IMR-90 (cell line): ENCODE data around the gene PCSK5. TPM values are rescaled to one million over a fixed set of nuclear protein-coding genes. Genes with fewer than 3 reads are reported as not detected.

Experiments used
- ATAC-seq: fragments of 200-7000 bp; cut with Tn5 transposase; 2 replicates; pipeline ENCODE4 v1.9.1; 2020; ENCODE audit warnings: low read depth, mild to moderate bottlenecking, moderate library complexity
- BruUV-seq: library from RNA; stranded (reverse); fragments of 400-500 nt; replicated peaks from 2 replicates; lab custom pipeline; 2021; lab: Mats Ljungman, UMichigan
- CTCF ChIA-PET: fragments of 300-600 bp; formaldehyde crosslinking; extraction: SDS; loops from one replicate; lab custom pipeline; 2021; ENCODE audit warnings: antibody characterized with exemption; lab: Yijun Ruan, JAX
- POLR2A ChIA-PET: fragments of 300-600 bp; sonication (Branson Sonifier 250); formaldehyde crosslinking; loops from one replicate; lab custom pipeline; 2022; ENCODE audit warnings: antibody characterized with exemption; ENCODE audit not compliant: unreplicated experiment; lab: Charles Lee
- DNase-seq: peaks from one replicate; pipeline ENCODE4 v3.0.0; 2013
- H2AFZ ChIP-seq: replicated peaks from 2 replicates; pipeline ENCODE3; 2013; ENCODE audit warnings: low read length, mild to moderate bottlenecking; ENCODE audit not compliant: poor library complexity
- H2AK5ac ChIP-seq: 2 replicates; pipeline ENCODE4 v1.6.1; 2013; ENCODE audit warnings: low read depth, low read length, inconsistent platforms
- H2AK9ac ChIP-seq: replicated peaks from 2 replicates; pipeline ENCODE3; 2013; ENCODE audit warnings: mild to moderate bottlenecking, low read depth, low read length, moderate library complexity; ENCODE audit not compliant: poor library complexity
- H2BK120ac ChIP-seq: 2 replicates; pipeline ENCODE4 v1.6.1; 2013; ENCODE audit warnings: low read depth, low read length, inconsistent platforms
- H2BK15ac ChIP-seq: 3 replicates; pipeline ENCODE4 v1.6.1; 2013; ENCODE audit warnings: low read depth, low read length, inconsistent platforms
- H2BK20ac ChIP-seq: 2 replicates; pipeline ENCODE4 v1.6.1; 2013; ENCODE audit warnings: low read depth, mild to moderate bottlenecking, inconsistent platforms, low read length, moderate library complexity
- H2BK5ac ChIP-seq: 2 replicates; pipeline ENCODE4 v1.6.1; 2013; ENCODE audit warnings: mild to moderate bottlenecking, low read depth, low read length, inconsistent platforms; ENCODE audit not compliant: poor library complexity, severe bottlenecking
- H3K14ac ChIP-seq: replicated peaks from 2 replicates; pipeline ENCODE4 v1.6.1; 2013; ENCODE audit warnings: low read depth, low read length, inconsistent platforms
- H3K18ac ChIP-seq: 2 replicates; pipeline ENCODE4 v1.6.1; 2013; ENCODE audit warnings: low read depth, low read length, control low read depth
- H3K23ac ChIP-seq: 2 replicates; pipeline ENCODE4 v1.6.1; 2013; ENCODE audit warnings: low read depth, low read length, inconsistent platforms
- H3K27ac ChIP-seq: 2 replicates; pipeline ENCODE4 v1.5.1; 2013; ENCODE audit warnings: mild to moderate bottlenecking, control low read depth, low read length; ENCODE audit not compliant: insufficient read depth
- H3K27me3 ChIP-seq: 2 replicates; pipeline ENCODE4 v1.6.1; 2013; ENCODE audit warnings: low read length; ENCODE audit not compliant: control insufficient read depth, insufficient read depth
- H3K36me3 ChIP-seq: 2 replicates; pipeline ENCODE4 v1.6.1; 2013; ENCODE audit warnings: low read length, mixed read lengths; ENCODE audit not compliant: control insufficient read depth, insufficient read depth
- H3K4ac ChIP-seq: 2 replicates; pipeline ENCODE4 v1.6.1; 2013; ENCODE audit warnings: low read depth, low read length, inconsistent platforms
- H3K4me1 ChIP-seq: 2 replicates; pipeline ENCODE4 v1.6.1; 2013; ENCODE audit warnings: low read length, mixed read lengths; ENCODE audit not compliant: control insufficient read depth, insufficient read depth
- H3K4me2 ChIP-seq: 2 replicates; pipeline ENCODE4 v1.6.1; 2013; ENCODE audit warnings: low read depth, mild to moderate bottlenecking, control low read depth, low read length, moderate library complexity
- H3K4me3 ChIP-seq: 2 replicates; pipeline ENCODE4 v1.5.1; 2013; ENCODE audit warnings: low read depth, mild to moderate bottlenecking, control low read depth, low read length, moderate library complexity; ENCODE audit not compliant: insufficient read depth
- H3K56ac ChIP-seq: 2 replicates; pipeline ENCODE4 v1.6.1; 2013; ENCODE audit warnings: low read length, inconsistent platforms; ENCODE audit not compliant: insufficient read depth; ENCODE audit errors: extremely low read depth
- H3K79me1 ChIP-seq, 2 experiments: 2 replicates each; pipeline ENCODE4 v1.6.1; 2013; ENCODE audit warnings: low read length in 2 of 2, inconsistent platforms in 1 of 2, low read depth in 1 of 2
- H3K9ac ChIP-seq: 2 replicates; pipeline ENCODE4 v1.6.1; 2013; ENCODE audit warnings: low read depth, low read length, control low read depth
- H3K9me1 ChIP-seq: 2 replicates; pipeline ENCODE4 v1.6.1; 2013; ENCODE audit warnings: low read length, inconsistent platforms; ENCODE audit not compliant: insufficient read depth
- H3K9me3 ChIP-seq: 2 replicates; pipeline ENCODE4 v1.6.1; 2013; ENCODE audit warnings: low read length; ENCODE audit not compliant: control insufficient read depth, insufficient read depth
- H4K20me1 ChIP-seq: 2 replicates; pipeline ENCODE4 v1.6.1; 2013; ENCODE audit warnings: low read length, inconsistent platforms; ENCODE audit not compliant: insufficient read depth
- H4K5ac ChIP-seq: 2 replicates; pipeline ENCODE4 v1.6.1; 2013; ENCODE audit warnings: mild to moderate bottlenecking, low read depth, low read length, control low read depth
- H4K8ac ChIP-seq, 2 experiments: 2 replicates each; pipeline ENCODE4 v1.6.1; 2013; ENCODE audit warnings: low read depth in 2 of 2, low read length in 2 of 2, control low read depth in 1 of 2, inconsistent platforms in 1 of 2
- H4K91ac ChIP-seq: 2 replicates; pipeline ENCODE4 v1.6.1; 2013; ENCODE audit warnings: low read depth, low read length, inconsistent platforms; ENCODE audit not compliant: insufficient read depth
- CEBPB ChIP-seq: IDR thresholded peaks from 2 replicates; pipeline ENCODE4 v1.6.1; 2012; ENCODE audit warnings: low read depth, low read length, improper control_type of control experiment
- MXI1 ChIP-seq: IDR thresholded peaks from 2 replicates; pipeline ENCODE4 v1.6.1; 2012; ENCODE audit warnings: low read depth, mild to moderate bottlenecking, low read length, moderate library complexity, borderline replicate concordance
- NFE2L2 ChIP-seq: fragments of 150-350 bp; IDR thresholded peaks from 2 replicates; pipeline ENCODE4 v1.6.1; 2016; ENCODE audit warnings: low read depth, mild to moderate bottlenecking, low read length
- POLR2A ChIP-seq: IDR thresholded peaks from 2 replicates; pipeline ENCODE4 v1.6.1; 2012; ENCODE audit warnings: mild to moderate bottlenecking, low read depth, low read length
- RAD21 ChIP-seq: IDR thresholded peaks from 2 replicates; pipeline ENCODE4 v1.6.1; 2012; ENCODE audit warnings: low read length, improper control_type of control experiment
- RCOR1 ChIP-seq: IDR thresholded peaks from 2 replicates; pipeline ENCODE4 v1.6.1; 2012; ENCODE audit warnings: mild to moderate bottlenecking, low read length, improper control_type of control experiment; ENCODE audit not compliant: insufficient replicate concordance
- RFX5 ChIP-seq: IDR thresholded peaks from 2 replicates; pipeline ENCODE4 v1.8.0; 2012; ENCODE audit warnings: low read depth, mild to moderate bottlenecking, low read length, moderate library complexity
- SMC3 ChIP-seq: fragments of 150-350 bp; IDR thresholded peaks from 2 replicates; pipeline ENCODE4 v1.6.1; 2016; ENCODE audit warnings: low read depth, mild to moderate bottlenecking, antibody characterized with exemption, low read length, moderate library complexity
- WGBS, 2 experiments: methylation state at CpG; one replicate each; pipeline versions ENCODE4 v1.1.5 to v1.1.7; 2013; ENCODE audit warnings: missing lambda C conversion rate in 2 of 2; ENCODE audit not compliant: insufficient read length in 1 of 2; ENCODE audit errors: extremely low coverage in 2 of 2; 5-methylcytosine and 5-hydroxymethylcytosine counted together
- dilution Hi-C: fragments of 300-500 bp; cut with HindIII; formaldehyde crosslinking; loops from one replicate; pipeline ENCODE4 v1.14.3; 2018; ENCODE audit warnings: low sequenced_read_pairs; ENCODE audit not compliant: unreplicated experiment
- in situ Hi-C: fragments of 300-500 bp; cut with MboI; formaldehyde crosslinking; loops from 3 replicates; pipeline ENCODE4 v1.14.3; 2019; ENCODE audit warnings: low sequenced_read_pairs, inconsistent platforms, mixed read lengths
- intact Hi-C: fragments of 100-400 bp; cut with micrococcal nuclease; formaldehyde crosslinking; loops from 2 replicates; pipeline ENCODE4 v1.10.0; 2022
- polyA plus RNA-seq, 3 experiments: library from polyadenylated mRNA; depleted of rRNA; stranded (reverse); fragments of >200 nt; gene quantifications; 2 replicates each; pipeline ENCODE4 v1.2.3, GENCODE V29; 2012; ENCODE audit warnings: low replicate concordance in 1 of 3
- total RNA-seq: library from RNA; depleted of rRNA; stranded (reverse); fragments of >200 nt; gene quantifications from 2 replicates; pipeline ENCODE4 v1.2.3, GENCODE V29; 2012
- TF ChIP-seq, protein P1 (sequence below): fragments of 150-350 bp; IDR thresholded peaks from 2 replicates; pipeline ENCODE4 v1.6.1; 2017; ENCODE audit warnings: mild to moderate bottlenecking, antibody characterized with exemption, low read length, low read depth
- TF ChIP-seq, protein P2 (sequence below): fragments of 150-350 bp; IDR thresholded peaks from 2 replicates; pipeline ENCODE4 v1.6.1; 2016; ENCODE audit warnings: low read depth, mild to moderate bottlenecking, low read length, moderate library complexity, borderline replicate concordance

Gene PCSK5
- total and polyA plus RNA-seq, 2 of the 4 experiments (the other 2 are of a cell fraction) = 1.5 to 3.0 TPM

DNA sequence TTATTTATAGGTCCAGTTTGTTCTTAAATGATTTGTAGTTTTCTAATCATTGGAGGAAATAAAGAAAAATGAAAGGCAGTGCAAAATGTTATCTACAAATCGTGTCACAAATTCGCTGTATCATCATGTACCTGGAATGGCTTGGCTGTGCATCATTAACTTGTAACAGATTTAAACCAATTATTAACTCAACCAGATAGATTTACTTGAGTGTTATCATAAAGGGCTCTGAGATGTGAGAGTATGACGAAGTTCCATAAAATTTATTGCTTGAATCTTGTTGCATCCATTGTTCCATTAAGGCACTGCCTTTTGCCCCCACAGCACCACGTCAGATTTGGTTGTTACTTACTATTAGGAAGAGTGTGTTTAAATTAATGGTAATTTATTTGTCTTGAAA is 23.5 kb downstream of the PCSK5 start:
- Histone ChIP-seq H4K20me1 (no peaks in the 10 kb centered on the region), H2BK15ac (no peak overlapping the region), H2BK120ac (no peak overlapping the region), H2AK9ac (no peak overlapping the region), H2BK5ac (no peak overlapping the region), H3K27ac (no peak overlapping the region), H3K27me3 (no peaks in the 10 kb centered on the region), H3K9me1 (no peaks in the 10 kb centered on the region), H3K4ac (no peak overlapping the region), H4K91ac (no peak overlapping the region), H3K56ac (no peak overlapping the region), H3K18ac (no peak overlapping the region), H2AK5ac (no peak overlapping the region), H4K5ac (no peak overlapping the region), H2AFZ (no peak overlapping the region), H3K4me2 (no peak overlapping the region), H3K9ac (no peak overlapping the region), H3K4me1 (no peaks in the 10 kb centered on the region), H3K79me1 (no peaks in the 10 kb centered on the region), H3K36me3 (no peaks in the 10 kb centered on the region), H3K23ac (no peak overlapping the region), H3K9me3 (no peaks in the 10 kb centered on the region), H3K14ac (no peak overlapping the region), H4K8ac (no peak overlapping the region), H2BK20ac (no peak overlapping the region), H3K4me3 (no peak overlapping the region)
- CTCF ChIA-PET = interaction anchor here (0.5 kb wide), 1 partner anchor 10 kb away, joined by 3 read pairs; no protein-coding TSS in a partner anchor
- intact Hi-C loops = no loop called here
- DNase-seq (no peak), ATAC-seq (no peak)
- BruUV-seq = no TSS peak
- POLR2A ChIA-PET = no interaction called here
- WGBS, 2 experiments = no CpG with 5 or more reads among the region's 4 CpGs
- in situ Hi-C loops = no loop called here
- TF ChIP-seq POLR2A (no peak), RAD21 (no peak), NFE2L2 (no peak), MXI1 (no peak), RCOR1 (no peak), RFX5 (no peak), CEBPB (no peak), SMC3 (no peak)
- TF ChIP-seq, protein P1, sequence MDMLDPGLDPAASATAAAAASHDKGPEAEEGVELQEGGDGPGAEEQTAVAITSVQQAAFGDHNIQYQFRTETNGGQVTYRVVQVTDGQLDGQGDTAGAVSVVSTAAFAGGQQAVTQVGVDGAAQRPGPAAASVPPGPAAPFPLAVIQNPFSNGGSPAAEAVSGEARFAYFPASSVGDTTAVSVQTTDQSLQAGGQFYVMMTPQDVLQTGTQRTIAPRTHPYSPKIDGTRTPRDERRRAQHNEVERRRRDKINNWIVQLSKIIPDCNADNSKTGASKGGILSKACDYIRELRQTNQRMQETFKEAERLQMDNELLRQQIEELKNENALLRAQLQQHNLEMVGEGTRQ = no peak
- TF ChIP-seq, protein P2, sequence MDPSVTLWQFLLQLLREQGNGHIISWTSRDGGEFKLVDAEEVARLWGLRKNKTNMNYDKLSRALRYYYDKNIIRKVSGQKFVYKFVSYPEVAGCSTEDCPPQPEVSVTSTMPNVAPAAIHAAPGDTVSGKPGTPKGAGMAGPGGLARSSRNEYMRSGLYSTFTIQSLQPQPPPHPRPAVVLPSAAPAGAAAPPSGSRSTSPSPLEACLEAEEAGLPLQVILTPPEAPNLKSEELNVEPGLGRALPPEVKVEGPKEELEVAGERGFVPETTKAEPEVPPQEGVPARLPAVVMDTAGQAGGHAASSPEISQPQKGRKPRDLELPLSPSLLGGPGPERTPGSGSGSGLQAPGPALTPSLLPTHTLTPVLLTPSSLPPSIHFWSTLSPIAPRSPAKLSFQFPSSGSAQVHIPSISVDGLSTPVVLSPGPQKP = no peak
- dilution Hi-C loops = no loop called here
